HCT116 (cell line): ENCODE data around the gene FOXO6. TPM values are rescaled to one million over a fixed set of nuclear protein-coding genes. Genes with fewer than 3 reads are reported as not detected.

Experiments
- ATAC-seq: fragments of 200-7000 bp; cut with Tn5 transposase; 2 replicates; pipeline ENCODE4 v1.9.1; 2020; ENCODE audit warnings: mild to moderate bottlenecking, moderate library complexity
- BruUV-seq: library from RNA; stranded (reverse); fragments of 400-500 nt; replicated peaks from 2 replicates; lab custom pipeline; 2021; lab: Mats Ljungman, UMichigan
- CTCF ChIA-PET: fragments of 300-600 bp; sonication (Branson Sonifier 250); formaldehyde crosslinking; loops from one replicate; lab custom pipeline; 2021; ENCODE audit warnings: antibody characterized with exemption; lab: Charles Lee
- POLR2A ChIA-PET: fragments of 300-600, 350-600 bp; sonication (Branson Sonifier 250); formaldehyde crosslinking; loops from one replicate; lab custom pipeline; 2021; ENCODE audit warnings: antibody characterized with exemption; lab: Charles Lee
- RAD21 ChIA-PET, 2 experiments: fragments of 300-600 bp; sonication (Branson Sonifier 250); formaldehyde crosslinking; loops; one replicate each; lab custom pipeline; 2023; ENCODE audit warnings: low total read pairs in 2 of 2; ENCODE audit not compliant: uncharacterized antibody in 2 of 2, unreplicated experiment in 2 of 2, low non-redundant PET in 1 of 2; lab: Charles Lee
- DNase-seq: peaks from one replicate; pipeline ENCODE4 v3.0.0-alpha.2; 2010; ENCODE audit warnings: low read depth, low spot score
- H2AFZ ChIP-seq: fragments of 200-600 bp; shearing (Covaris generic), sonication (generic); 2 replicates; pipeline ENCODE4 v1.6.1; 2017; ENCODE audit warnings: low read depth, mixed run types, mixed read lengths, antibody characterized with exemption, low read length; ENCODE audit not compliant: poor library complexity, severe bottlenecking
- H3K27ac ChIP-seq: 2 replicates; pipeline ENCODE4 v1.5.1; 2012; ENCODE audit warnings: low read depth, low read length
- H3K27me3 ChIP-seq: fragments of 200-600 bp; sonication (generic); 2 replicates; pipeline ENCODE4 v1.6.1; 2016; ENCODE audit warnings: mixed run types, low read length, mixed read lengths; ENCODE audit not compliant: insufficient read depth
- H3K36me3 ChIP-seq, 2 experiments: fragments of 200-500 bp in 1 of 2; fragments of 200-600 bp in 1 of 2; sonication (Bioruptor generic) in 1 of 2; sonication (generic) in 1 of 2; 2 replicates each; pipeline versions ENCODE4 v1.5.1 to v1.6.1; 2014 to 2016; ENCODE audit warnings: low read length in 2 of 2, inconsistent platforms in 1 of 2, mixed read lengths in 1 of 2, mixed run types in 1 of 2; ENCODE audit not compliant: insufficient read depth in 2 of 2, control insufficient read depth in 1 of 2
- H3K4me1 ChIP-seq, 2 experiments: fragments of 200-600 bp in 1 of 2; sonication (generic) in 1 of 2; 2 replicates each; pipeline versions ENCODE4 v1.5.1 to v1.6.1; 2012 to 2017; ENCODE audit warnings: low read length in 2 of 2, inconsistent platforms in 1 of 2, mild to moderate bottlenecking in 1 of 2, mixed read lengths in 1 of 2, mixed run types in 1 of 2, moderate library complexity in 1 of 2; ENCODE audit not compliant: insufficient read depth in 2 of 2, control insufficient read depth in 1 of 2
- H3K4me2 ChIP-seq: fragments of 200-600 bp; sonication (generic); 2 replicates; pipeline ENCODE4 v1.6.1; 2017; ENCODE audit warnings: mixed run types, low read length, mixed read lengths
- H3K4me3 ChIP-seq, 2 experiments: fragments of 200-600 bp in 1 of 2; sonication (generic) in 1 of 2; replicated peaks in 1 of 2; 2 replicates each; pipeline ENCODE4 v1.5.1; 2011 to 2016; ENCODE audit warnings: low read length in 2 of 2, control low read depth in 1 of 2, low read depth in 1 of 2, mild to moderate bottlenecking in 1 of 2, mixed read lengths in 1 of 2, mixed run types in 1 of 2
- H3K79me2 ChIP-seq: fragments of 200-600 bp; sonication (generic); 2 replicates; pipeline ENCODE4 v1.6.1; 2017; ENCODE audit warnings: mild to moderate bottlenecking, mixed run types, low read length, moderate library complexity, mixed read lengths; ENCODE audit not compliant: insufficient read depth
- H3K9ac ChIP-seq: fragments of 200-600 bp; sonication (generic); 2 replicates; pipeline ENCODE4 v1.6.1; 2016; ENCODE audit warnings: low read length, mixed read lengths
- H3K9me2 ChIP-seq: fragments of 200-600 bp; sonication (generic), shearing (Covaris generic); 2 replicates; pipeline ENCODE4 v1.6.1; 2017; ENCODE audit warnings: mixed run types, mild to moderate bottlenecking, moderate library complexity; ENCODE audit not compliant: insufficient read depth
- H3K9me3 ChIP-seq, 2 experiments: fragments of 200-500 bp in 1 of 2; fragments of 200-600 bp in 1 of 2; sonication (Bioruptor generic) in 1 of 2; sonication (generic) in 1 of 2; 2 replicates each; pipeline ENCODE4 v1.6.1; 2014 to 2017; ENCODE audit warnings: low read length in 2 of 2, mixed read lengths in 2 of 2, inconsistent platforms in 1 of 2, low read depth in 1 of 2, mild to moderate bottlenecking in 1 of 2, mixed run types in 1 of 2, moderate library complexity in 1 of 2; ENCODE audit not compliant: control insufficient read depth in 1 of 2, insufficient read depth in 1 of 2
- H4K20me1 ChIP-seq: fragments of 200-600 bp; sonication (generic), shearing (Covaris generic); 2 replicates; pipeline ENCODE4 v1.6.1; 2017; ENCODE audit warnings: mixed run types, mild to moderate bottlenecking, moderate library complexity; ENCODE audit not compliant: insufficient read depth
- CTCF ChIP-seq, 3 experiments: fragments of 200-600 bp in 1 of 3; sonication (generic) in 1 of 3; IDR thresholded peaks in 2 of 3; conservative IDR thresholded peaks in 1 of 3; 2 replicates each; pipeline ENCODE4 v1.5.1; 2012 to 2017; ENCODE audit warnings: low read depth in 2 of 3, low read length in 2 of 3, antibody characterized with exemption in 1 of 3, borderline replicate concordance in 1 of 3, control low read depth in 1 of 3, mild to moderate bottlenecking in 1 of 3, mixed read lengths in 1 of 3, mixed run types in 1 of 3, moderate library complexity in 1 of 3; ENCODE audit not compliant: insufficient read depth in 1 of 3
- ELF1 ChIP-seq: IDR thresholded peaks from 2 replicates; pipeline ENCODE4 v1.6.1; 2012; ENCODE audit warnings: low read depth, borderline replicate concordance
- EZH2phosphoT487 ChIP-seq: fragments of 200-600 bp; IDR thresholded peaks from 2 replicates; pipeline ENCODE4 v1.6.1; 2018; ENCODE audit warnings: antibody characterized with exemption, borderline replicate concordance
- JUND ChIP-seq: IDR thresholded peaks from 2 replicates; pipeline ENCODE4 v1.6.1; 2012
- POLR2A ChIP-seq: IDR thresholded peaks from 2 replicates; pipeline ENCODE4 v1.7.0; 2011; ENCODE audit warnings: borderline replicate concordance; ENCODE audit not compliant: insufficient read depth, insufficient read length; ENCODE audit errors: extremely low read depth
- POLR2AphosphoS5 ChIP-seq: IDR thresholded peaks from 2 replicates; pipeline ENCODE4 v1.6.1; 2011; ENCODE audit warnings: mild to moderate bottlenecking, low read depth, low read length, moderate library complexity
- RAD21 ChIP-seq: IDR thresholded peaks from 2 replicates; pipeline ENCODE4 v1.6.1; 2012; ENCODE audit warnings: low read depth, mild to moderate bottlenecking
- SP1 ChIP-seq: IDR thresholded peaks from 2 replicates; pipeline ENCODE4 v1.6.1; 2012; ENCODE audit warnings: low read depth
- intact Hi-C: fragments of 100-400 bp; cut with micrococcal nuclease; formaldehyde crosslinking; loops from 2 replicates; pipeline ENCODE4 v1.10.0; 2022
- total RNA-seq: library from RNA; stranded (reverse); gene quantifications from one replicate; pipeline ENCODE4 v1.2.1, GENCODE V29; 2021; ENCODE audit not compliant: unreplicated experiment
- TF ChIP-seq, protein P1 (sequence below): IDR thresholded peaks from 2 replicates; pipeline ENCODE4 v1.6.1; 2012

The FOXO6 gene
- total RNA-seq, 1 experiment from 2014 or later = 7.0 TPM

DNA sequence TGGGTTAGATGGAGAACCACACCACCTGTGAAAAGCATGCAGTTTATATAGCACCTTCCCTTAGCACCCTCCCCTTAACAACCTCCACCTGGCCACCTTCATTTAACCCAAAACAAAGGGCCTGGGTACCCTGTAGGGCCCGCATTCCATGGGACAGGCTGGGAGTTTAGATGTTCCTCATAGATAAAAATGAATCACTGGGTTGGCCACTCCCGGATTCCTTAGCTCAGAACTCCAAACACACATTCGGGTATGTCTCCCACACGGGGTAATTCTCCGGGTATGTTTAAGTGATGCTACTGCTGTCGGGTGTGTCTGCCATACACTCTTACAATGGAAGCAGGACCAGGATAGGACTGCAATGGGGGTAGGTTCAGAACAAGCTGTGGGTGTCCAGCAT, 43.9 kb upstream of the FOXO6 start:
- H3K9me3 ChIP-seq = no peaks in the 10 kb centered on the region
- ChIA-PET POLR2A (no interaction called here), CTCF (no interaction called here), RAD21 (no interaction called here)
- H3K27me3 ChIP-seq = no peaks in the 10 kb centered on the region
- H3K27ac ChIP-seq = no peak overlapping the region
- intact Hi-C loops = no loop called here
- H3K4me1 ChIP-seq = peaks cover 0 to 8% of the 10 kb centered on the region in 2 experiments; a peak in 2 of 4 replicates
- no peak overlapping the region for H2AFZ ChIP-seq
- no TSS peak for BruUV-seq
- H3K79me2 ChIP-seq = no peaks in the 10 kb centered on the region
- H3K4me3 ChIP-seq = no peak overlapping the region
- H3K4me2 ChIP-seq = peak overlapping the region; percentile 17; the same call in 1 of the 2 replicates
- H3K36me3 ChIP-seq = no peaks in the 10 kb centered on the region
- H4K20me1 ChIP-seq = no peaks in the 10 kb centered on the region
- DNase-seq (no peak), ATAC-seq (0 out of 2 replicates have a peak, but pooled peaks have one; percentile 27)
- H3K9me2 ChIP-seq = 0 out of 2 replicates have a peak, but pooled peaks cover under 1% of the 10 kb centered on the region
- TF ChIP-seq EZH2phosphoT487 (no peak), RAD21 (no peak), POLR2A (no peak), SP1 (no peak), JUND (no peak), POLR2AphosphoS5 (no peak), CTCF (IDR thresholded peaks at IDR 0.05 in 2 of 3, conservative IDR thresholded peaks at IDR 0.05 in 1 of 3; ENCODE audit: borderline replicate concordance in 1 of 3, insufficient read depth in 1 of 3, low read depth in 2 of 3, low read length in 2 of 3) (no peak), ELF1 (no peak)
- TF ChIP-seq, protein P1, sequence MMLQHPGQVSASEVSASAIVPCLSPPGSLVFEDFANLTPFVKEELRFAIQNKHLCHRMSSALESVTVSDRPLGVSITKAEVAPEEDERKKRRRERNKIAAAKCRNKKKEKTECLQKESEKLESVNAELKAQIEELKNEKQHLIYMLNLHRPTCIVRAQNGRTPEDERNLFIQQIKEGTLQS = no peak
- H3K9ac ChIP-seq = no peak overlapping the region
